DMS 273 (cell line): ENCODE measurements around the gene NPHS1.
"Not testable (repeated sequence)": the region's sequence is repeated elsewhere in the genome, so short reads cannot be mapped to it uniquely, and the experiment has no call there.

ENCODE experiments used
- DNase-seq: peaks from one replicate; lab custom pipeline; 2025; ENCODE audit not compliant: unreplicated experiment; lab: John Stamatoyannopoulos, UW

Gene NPHS1

GRCh38 chr19:35852029-35852780 lies at the start of gene NPHS1:
NPHS1 (minus strand) TSS chr19:35852504; CDS start chr19:35851837, 667 bp downstream.
- DNase-seq: peak; percentile 53

- no peak for DNase-seq
Measured at GRCh38 chr19:35901055-35901644, 48.8 kb upstream of the NPHS1 start.

GRCh38 chr19:35899547-35900214 lies 47.4 kb upstream of the NPHS1 start:
- peak; percentile 90 for DNase-seq

- no peak for DNase-seq
Measured at GRCh38 chr19:35898499-35898809, 46.1 kb upstream of the NPHS1 start.

- DNase-seq: no peak
Measured at GRCh38 chr19:35897706-35898451, 45.6 kb upstream of the NPHS1 start.

GRCh38 chr19:35896643-35897040 lies 44.3 kb upstream of the NPHS1 start:
- no peak for DNase-seq

- DNase-seq: no peak
Measured at GRCh38 chr19:35895911-35896642, 43.8 kb upstream of the NPHS1 start.

- no peak for DNase-seq
Measured at GRCh38 chr19:35894342-35894741, 42.0 kb upstream of the NPHS1 start.

- not testable (repeated sequence) for DNase-seq
Measured at GRCh38 chr19:35891819-35892218, 39.5 kb upstream of the NPHS1 start.

- no peak for DNase-seq
Measured at GRCh38 chr19:35890113-35890650, 37.9 kb upstream of the NPHS1 start.

- DNase-seq: no peak
Measured at GRCh38 chr19:35889370-35890112, 37.2 kb upstream of the NPHS1 start.

- no peak for DNase-seq
Measured at GRCh38 chr19:35888398-35888797, 36.1 kb upstream of the NPHS1 start.

- no peak for DNase-seq
Measured at GRCh38 chr19:35887197-35887596, 34.9 kb upstream of the NPHS1 start.

- DNase-seq: no peak
Measured at GRCh38 chr19:35885904-35886303, 33.6 kb upstream of the NPHS1 start.

GRCh38 chr19:35885225-35885738 lies 33.0 kb upstream of the NPHS1 start:
- DNase-seq: no peak

- no peak for DNase-seq
Measured at GRCh38 chr19:35883882-35884281, 31.6 kb upstream of the NPHS1 start.

- peak; percentile 93 for DNase-seq
Measured at GRCh38 chr19:35882114-35882832, 30.0 kb upstream of the NPHS1 start.

GRCh38 chr19:35879770-35880317 lies 27.5 kb upstream of the NPHS1 start:
- peak; percentile 95 for DNase-seq

GRCh38 chr19:35879068-35879467 lies 26.8 kb upstream of the NPHS1 start:
- no peak for DNase-seq
